ENCODE measurements around the gene MBTD1. TPM values are rescaled to one million over a fixed set of nuclear protein-coding genes. Genes with fewer than 3 reads are reported as not detected.
"Not testable (repeated sequence)": the region's sequence is repeated elsewhere in the genome, so short reads cannot be mapped to it uniquely, and the experiment has no call there.

MBTD1 gene
- total RNA-seq, 1 donor from 2014 or later: 15.2 TPM

DNA sequence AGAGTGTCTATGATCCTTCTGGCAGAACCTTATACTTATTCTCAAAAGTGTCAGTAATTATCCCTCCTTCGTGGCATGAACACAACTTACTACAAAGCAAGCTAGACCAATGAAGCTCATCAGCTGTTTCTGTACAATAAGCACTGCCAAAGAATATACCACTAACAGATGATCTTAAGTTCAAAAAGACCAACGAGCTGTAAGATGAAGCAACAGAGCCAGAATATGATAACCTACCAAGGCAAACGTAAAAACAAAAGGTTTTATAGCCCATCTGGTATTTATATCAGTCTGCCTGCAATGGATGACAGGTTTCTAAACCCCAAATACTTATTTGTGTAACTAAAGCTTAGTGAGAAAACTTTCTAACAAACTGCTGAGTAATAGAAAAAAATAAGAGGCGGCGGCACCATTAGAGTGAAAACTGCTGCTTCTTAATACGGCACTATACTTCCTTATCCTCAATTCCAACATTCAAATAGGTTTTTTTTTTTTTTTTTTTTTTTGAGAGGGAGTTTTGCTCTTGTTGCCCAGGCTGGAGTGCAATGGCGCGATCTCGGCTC lies 71.5 kb downstream of the MBTD1 start:
- Histone ChIP-seq H3K4me1 (no peaks in the 10 kb centered on the region), H3K27ac (no peak overlapping the region), H3K9me3 (no peaks in the 10 kb centered on the region), H3K36me3 (peaks cover 94% of the 10 kb centered on the region), H3K27me3 (ENCODE audit: low read depth) (no peaks in the 10 kb centered on the region), H3K4me3 (no peak overlapping the region)
- TF ChIP-seq, protein P1, sequence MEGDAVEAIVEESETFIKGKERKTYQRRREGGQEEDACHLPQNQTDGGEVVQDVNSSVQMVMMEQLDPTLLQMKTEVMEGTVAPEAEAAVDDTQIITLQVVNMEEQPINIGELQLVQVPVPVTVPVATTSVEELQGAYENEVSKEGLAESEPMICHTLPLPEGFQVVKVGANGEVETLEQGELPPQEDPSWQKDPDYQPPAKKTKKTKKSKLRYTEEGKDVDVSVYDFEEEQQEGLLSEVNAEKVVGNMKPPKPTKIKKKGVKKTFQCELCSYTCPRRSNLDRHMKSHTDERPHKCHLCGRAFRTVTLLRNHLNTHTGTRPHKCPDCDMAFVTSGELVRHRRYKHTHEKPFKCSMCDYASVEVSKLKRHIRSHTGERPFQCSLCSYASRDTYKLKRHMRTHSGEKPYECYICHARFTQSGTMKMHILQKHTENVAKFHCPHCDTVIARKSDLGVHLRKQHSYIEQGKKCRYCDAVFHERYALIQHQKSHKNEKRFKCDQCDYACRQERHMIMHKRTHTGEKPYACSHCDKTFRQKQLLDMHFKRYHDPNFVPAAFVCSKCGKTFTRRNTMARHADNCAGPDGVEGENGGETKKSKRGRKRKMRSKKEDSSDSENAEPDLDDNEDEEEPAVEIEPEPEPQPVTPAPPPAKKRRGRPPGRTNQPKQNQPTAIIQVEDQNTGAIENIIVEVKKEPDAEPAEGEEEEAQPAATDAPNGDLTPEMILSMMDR (IDR thresholded peaks at IDR 0.05): no peak
- DNase-seq: no peak
- ATAC-seq: no peak
- intact Hi-C loops (cut with DNase I): no loop called here

DNA sequence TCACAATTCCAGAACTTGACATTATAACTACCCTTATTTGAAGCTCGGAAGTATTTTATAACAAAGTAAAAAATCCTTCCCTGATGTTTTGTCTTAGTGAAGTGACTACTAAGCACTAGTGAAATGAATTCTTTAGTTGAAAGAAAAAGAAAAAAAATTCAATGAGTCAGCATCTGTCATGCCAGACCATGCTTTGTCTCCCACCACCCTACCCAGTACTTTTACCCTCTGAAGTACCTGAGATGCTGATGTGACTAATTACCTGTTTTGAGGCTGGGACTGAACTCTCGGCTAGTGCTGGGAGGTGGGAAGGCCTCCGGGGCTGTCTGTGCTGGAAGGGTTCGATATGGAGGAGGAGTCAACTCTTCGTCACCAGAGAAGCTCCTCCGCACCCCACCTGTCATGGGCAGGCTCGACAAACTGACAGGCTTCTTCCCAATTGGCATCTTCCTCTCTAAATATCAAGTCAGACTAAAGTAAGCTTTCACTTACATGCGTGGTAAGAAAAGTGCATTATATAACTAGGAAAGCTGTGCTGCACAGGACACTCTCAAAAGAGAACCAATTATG lies 74.0 kb downstream of the MBTD1 start:
- Histone ChIP-seq H3K27me3 (ENCODE audit: low read depth) (no peaks in the 10 kb centered on the region), H3K27ac (no peak overlapping the region), H3K4me1 (no peaks in the 10 kb centered on the region), H3K36me3 (peaks cover 93% of the 10 kb centered on the region), H3K9me3 (no peaks in the 10 kb centered on the region), H3K4me3 (no peak overlapping the region)
- no peak for DNase-seq
- intact Hi-C loops (cut with DNase I): no loop called here
- TF ChIP-seq, protein P1 (IDR thresholded peaks at IDR 0.05): no peak
- ATAC-seq: no peak

DNA sequence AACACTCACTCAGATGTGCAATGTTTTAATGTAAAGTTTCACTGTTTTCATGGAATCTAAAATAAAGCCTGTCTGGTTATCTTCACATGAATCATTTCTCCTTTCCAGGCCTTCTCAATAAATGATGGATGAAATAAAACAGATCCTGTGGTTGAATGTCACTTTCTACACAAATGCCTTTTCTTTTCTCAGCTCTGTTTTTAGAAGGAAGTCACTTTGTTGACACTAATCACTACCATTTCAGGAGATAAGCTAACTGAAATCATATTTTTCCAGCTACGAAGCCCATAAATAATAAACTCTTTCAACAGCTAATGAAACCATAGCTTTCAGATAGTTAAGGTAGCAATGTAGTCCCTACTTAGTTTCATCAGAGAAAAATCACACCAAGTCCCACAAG lies 75.7 kb downstream of the MBTD1 start:
- no peak overlapping the region for H3K27ac ChIP-seq
- H3K4me3 ChIP-seq: no peak overlapping the region
- H3K27me3 ChIP-seq (ENCODE audit: low read depth): no peaks in the 10 kb centered on the region
- TF ChIP-seq, protein P1 (IDR thresholded peaks at IDR 0.05): no peak
- intact Hi-C loops (cut with DNase I): no loop called here
- peaks cover 82% of the 10 kb centered on the region for H3K36me3 ChIP-seq
- H3K4me1 ChIP-seq: peaks cover 4% of the 10 kb centered on the region
- ATAC-seq: no peak
- no peak for DNase-seq
- no peaks in the 10 kb centered on the region for H3K9me3 ChIP-seq

DNA sequence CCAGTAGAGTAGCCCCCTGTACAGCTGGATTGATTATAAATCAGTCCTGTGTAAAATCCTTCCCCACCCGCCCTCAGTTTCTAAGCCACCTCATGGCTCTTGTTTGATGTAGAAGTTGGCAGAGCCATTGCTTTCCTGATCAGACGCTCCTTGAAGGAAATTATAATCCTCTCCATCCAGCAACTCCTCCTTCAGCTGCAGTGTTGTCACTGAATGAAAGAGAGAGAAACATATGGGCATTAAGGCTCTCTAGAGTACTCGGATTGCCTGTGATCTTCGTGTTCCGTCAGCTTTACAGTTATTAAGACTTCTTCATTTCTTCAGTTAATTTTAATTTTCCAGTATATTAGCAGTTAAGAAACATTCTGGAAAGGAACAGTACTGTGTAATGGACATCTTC lies 79.4 kb downstream of the MBTD1 start:
- H3K27me3 ChIP-seq (ENCODE audit: low read depth): no peaks in the 10 kb centered on the region
- H3K9me3 ChIP-seq: no peaks in the 10 kb centered on the region
- H3K36me3 ChIP-seq: peaks cover 59% of the 10 kb centered on the region
- TF ChIP-seq, protein P1 (IDR thresholded peaks at IDR 0.05): no peak
- intact Hi-C loops (cut with DNase I): no loop called here
- DNase-seq (no peak), ATAC-seq (no peak)
- no peak overlapping the region for H3K27ac ChIP-seq
- H3K4me3 ChIP-seq: no peak overlapping the region
- H3K4me1 ChIP-seq: peaks cover 4% of the 10 kb centered on the region

DNA sequence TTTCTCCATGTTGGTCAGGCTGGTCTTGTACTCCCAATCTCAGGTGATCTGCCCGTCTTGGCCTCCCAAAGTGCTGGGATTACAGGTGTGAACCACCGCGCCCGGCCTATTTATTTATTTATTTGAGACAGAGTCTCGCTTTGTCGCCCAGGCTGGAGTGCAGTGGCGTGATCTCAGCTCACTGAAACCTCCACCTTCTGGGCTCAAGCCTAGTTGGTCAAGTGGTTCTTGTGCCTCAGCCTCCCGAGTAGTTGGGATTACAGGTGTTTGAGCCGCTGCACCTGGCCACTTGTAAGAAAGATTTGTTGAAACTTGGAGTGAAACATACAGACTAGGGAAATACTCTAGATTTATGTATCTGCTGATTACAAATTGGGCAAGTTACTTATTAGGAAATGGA lies 87.8 kb downstream of the MBTD1 start:
- H3K4me3 ChIP-seq; H3K4me1 ChIP-seq; DNase-seq; ATAC-seq; H3K9me3 ChIP-seq; H3K27ac ChIP-seq; intact Hi-C loops (cut with DNase I); H3K27me3 ChIP-seq (ENCODE audit: low read depth): not testable (repeated sequence)
- H3K36me3 ChIP-seq: peaks cover 64% of the 10 kb centered on the region

DNA sequence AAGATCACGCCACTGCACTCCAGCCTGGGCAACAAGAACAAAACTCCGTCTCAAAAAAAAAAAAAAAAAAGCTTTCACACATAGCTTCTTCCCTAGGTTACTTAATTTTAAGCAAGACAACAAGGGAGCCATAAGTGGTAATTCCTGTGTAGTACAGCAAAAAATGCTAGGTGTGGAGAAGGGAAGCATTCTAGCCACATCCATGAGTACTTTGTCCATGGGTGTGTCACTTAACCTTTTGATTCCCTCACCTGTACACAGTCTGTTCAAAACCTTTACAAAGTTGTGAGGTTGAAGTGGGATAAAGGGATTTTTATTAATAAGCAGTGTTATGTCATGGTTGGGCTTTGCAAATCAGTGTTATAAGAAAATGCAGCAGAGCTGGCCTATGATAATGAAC lies 89.1 kb downstream of the MBTD1 start:
- DNase-seq: no peak
- H3K4me1 ChIP-seq: peaks cover 9% of the 10 kb centered on the region
- TF ChIP-seq, protein P1 (IDR thresholded peaks at IDR 0.05): no peak
- no peak overlapping the region for H3K27ac ChIP-seq
- no peak overlapping the region for H3K4me3 ChIP-seq
- no peak for ATAC-seq
- no peaks in the 10 kb centered on the region for H3K27me3 ChIP-seq (ENCODE audit: low read depth)
- intact Hi-C loops (cut with DNase I): no loop called here
- H3K36me3 ChIP-seq: peaks cover 64% of the 10 kb centered on the region
- H3K9me3 ChIP-seq: no peaks in the 10 kb centered on the region

Data from lower lobe of right lung (tissue), 2 donors.